HG03354 (cell line): Measurements from ENCODE around the gene EEF2.
A peak's percentile ranks its signal among the peaks of the same experiment; 100 is the strongest.

Experiments used
- ATAC-seq: cut with Tn5 transposase; IDR thresholded peaks from one replicate; pipeline ENCODE4 v1.9.1; 2021; ENCODE audit warnings: mild to moderate bottlenecking; ENCODE audit not compliant: unreplicated experiment, poor library complexity, severe bottlenecking

EEF2 gene

GRCh38 chr19:3984908-3985642 is at the start of gene EEF2:
EEF2 (minus strand) TSS chr19:3985463; CDS start chr19:3985380, 83 bp downstream.
- ATAC-seq: peak; percentile 61

GRCh38 chr19:4034048-4035017 is 49.1 kb upstream of the EEF2 start:
- no peak for ATAC-seq

GRCh38 chr19:4033028-4033956 is 48.0 kb upstream of the EEF2 start:
- ATAC-seq: no peak

GRCh38 chr19:4032436-4032835 is 47.2 kb upstream of the EEF2 start:
- no peak for ATAC-seq

- no peak for ATAC-seq
These were observed 46.2 kb upstream of the EEF2 start for GRCh38 chr19:4031420-4031819.

GRCh38 chr19:4030981-4031380 is 45.7 kb upstream of the EEF2 start:
- no peak for ATAC-seq

- no peak for ATAC-seq
These were observed 45.3 kb upstream of the EEF2 start for GRCh38 chr19:4030552-4030951.

GRCh38 chr19:4029247-4029614 is 44.0 kb upstream of the EEF2 start:
- ATAC-seq: no peak

GRCh38 chr19:4028334-4029246 is 43.3 kb upstream of the EEF2 start:
- no peak for ATAC-seq

- ATAC-seq: no peak
These were observed 41.9 kb upstream of the EEF2 start for GRCh38 chr19:4027146-4027545.

- ATAC-seq: no peak
These were observed 40.1 kb upstream of the EEF2 start for GRCh38 chr19:4025317-4025716.

- ATAC-seq: no peak
These were observed 38.5 kb upstream of the EEF2 start for GRCh38 chr19:4023600-4024398.

- ATAC-seq: no peak
These were observed 34.3 kb upstream of the EEF2 start for GRCh38 chr19:4019578-4019977.

GRCh38 chr19:4018775-4019504 is 33.7 kb upstream of the EEF2 start:
- no peak for ATAC-seq

GRCh38 chr19:4018140-4018613 is 32.9 kb upstream of the EEF2 start:
- ATAC-seq: no peak

GRCh38 chr19:4016903-4017638 is 31.8 kb upstream of the EEF2 start:
- no peak for ATAC-seq

GRCh38 chr19:4016486-4016885 is 31.2 kb upstream of the EEF2 start:
- ATAC-seq: no peak
